ENCODE data around the gene ABL2.

Gene ABL2

DNA sequence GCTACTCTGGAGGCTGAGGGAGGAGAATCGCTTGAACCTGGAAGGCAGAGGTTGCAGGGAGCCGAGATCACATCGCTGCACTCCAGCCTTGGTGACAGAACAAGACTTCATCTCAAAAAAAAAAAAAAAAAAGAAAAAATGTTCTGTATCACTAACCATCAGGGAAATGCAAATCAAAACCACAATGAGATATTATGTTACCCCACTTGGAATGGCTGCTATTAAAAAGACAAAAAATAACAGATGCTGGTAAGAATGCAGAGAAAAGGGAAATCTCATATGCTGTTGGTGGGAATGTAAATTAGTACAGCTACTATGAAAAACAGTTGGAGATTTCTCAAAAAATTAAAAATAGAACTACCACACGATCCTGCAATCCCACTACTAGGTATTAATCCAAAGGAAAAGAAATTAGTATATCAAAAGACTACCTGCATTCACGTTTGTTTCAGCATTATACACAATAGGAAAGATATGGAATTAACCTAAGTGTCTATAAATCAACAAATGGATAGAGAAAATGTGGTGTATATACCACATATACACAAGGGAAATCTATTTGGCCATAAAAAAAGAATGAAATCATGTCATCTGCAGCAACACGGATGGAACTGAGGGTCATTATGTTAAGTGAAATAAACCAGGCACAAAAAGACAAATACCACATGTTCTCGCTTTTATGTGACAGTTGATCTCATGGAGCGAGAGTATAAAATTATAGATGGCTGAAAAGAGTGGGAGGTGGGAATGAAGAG lies 62.6 kb downstream of the ABL2 start:
- in situ Hi-C loops (cut with HindIII; ENCODE audit: low sequenced_read_pairs), result no loop called here
- no peak for TF ChIP-seq CTCF (IDR thresholded peaks at IDR 0.05; ENCODE audit: low read depth, low read length, missing control alignments)
- H3K4me3 ChIP-seq (ENCODE audit: low read depth, low read length), result no peak overlapping the region
- peak; percentile 68 for DNase-seq (ENCODE audit: low read depth)

- no peak for TF ChIP-seq CTCF (IDR thresholded peaks at IDR 0.05; ENCODE audit: low read depth, low read length, missing control alignments)
- H3K4me3 ChIP-seq (ENCODE audit: low read depth, low read length), result no peak overlapping the region
- DNase-seq (ENCODE audit: low read depth), result no peak
- in situ Hi-C loops (cut with HindIII; ENCODE audit: low sequenced_read_pairs), result no loop called here
These were observed 65.0 kb downstream of the ABL2 start for GRCh38 chr1:179164494-179164893.

DNA sequence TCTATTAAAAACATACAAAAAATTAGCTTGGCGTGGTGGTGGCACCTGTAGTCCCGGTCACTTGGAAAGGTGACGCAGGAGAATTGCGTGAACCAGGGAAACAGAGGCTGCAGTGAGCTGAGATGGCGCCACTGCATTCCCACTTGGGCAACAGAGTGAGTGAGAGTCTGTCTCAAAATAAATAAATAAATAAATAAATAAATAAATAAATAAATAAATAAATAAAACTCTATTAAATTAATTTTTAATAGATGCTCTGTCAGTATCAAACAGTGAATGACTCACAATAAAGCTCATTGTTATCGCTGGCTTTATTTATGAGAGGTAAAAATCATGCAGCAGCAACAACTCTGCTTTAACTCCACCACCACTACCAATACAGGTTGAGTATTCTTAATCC lies 72.8 kb downstream of the ABL2 start:
- in situ Hi-C loops (cut with HindIII; ENCODE audit: low sequenced_read_pairs), result no loop called here
- TF ChIP-seq CTCF (IDR thresholded peaks at IDR 0.05; ENCODE audit: low read depth, low read length, missing control alignments), result no peak

DNA sequence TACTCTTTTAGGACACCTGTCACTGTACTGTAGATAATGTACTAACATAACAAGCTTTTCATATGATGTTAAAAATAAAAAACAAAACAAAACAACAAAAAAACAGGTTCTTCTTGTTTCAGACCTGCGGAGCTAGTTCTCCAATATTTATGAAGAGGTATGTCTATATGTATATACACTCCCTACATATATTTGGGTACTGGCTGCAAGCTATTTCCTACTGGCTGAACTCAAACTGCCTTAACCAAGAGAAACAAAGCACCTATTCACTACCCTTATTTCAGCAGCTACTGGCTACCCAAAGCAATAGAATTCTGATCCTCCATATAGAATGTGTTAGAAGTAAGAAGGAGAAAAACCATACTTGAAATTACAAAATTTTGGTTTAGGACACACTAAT lies 73.5 kb downstream of the ABL2 start:
- DNase-seq (ENCODE audit: low read depth), result no peak

More for the DNA sequence above, 72.8 kb downstream of the ABL2 start:
- H3K4me3 ChIP-seq (ENCODE audit: low read depth, low read length), result no peak overlapping the region
- no peak for DNase-seq (ENCODE audit: low read depth)

GRCh38 chr1:179155615-179156014 lies 73.9 kb downstream of the ABL2 start:
- no peak overlapping the region for H3K4me3 ChIP-seq (ENCODE audit: low read depth, low read length)
- TF ChIP-seq CTCF (IDR thresholded peaks at IDR 0.05; ENCODE audit: low read depth, low read length, missing control alignments), result no peak
- in situ Hi-C loops (cut with HindIII; ENCODE audit: low sequenced_read_pairs), result no loop called here
- DNase-seq (ENCODE audit: low read depth), result no peak

More for the DNA sequence above, 73.5 kb downstream of the ABL2 start:
- in situ Hi-C loops (cut with HindIII; ENCODE audit: low sequenced_read_pairs), result no loop called here
- TF ChIP-seq CTCF (IDR thresholded peaks at IDR 0.05; ENCODE audit: low read depth, low read length, missing control alignments), result no peak
- no peak overlapping the region for H3K4me3 ChIP-seq (ENCODE audit: low read depth, low read length)

DNA sequence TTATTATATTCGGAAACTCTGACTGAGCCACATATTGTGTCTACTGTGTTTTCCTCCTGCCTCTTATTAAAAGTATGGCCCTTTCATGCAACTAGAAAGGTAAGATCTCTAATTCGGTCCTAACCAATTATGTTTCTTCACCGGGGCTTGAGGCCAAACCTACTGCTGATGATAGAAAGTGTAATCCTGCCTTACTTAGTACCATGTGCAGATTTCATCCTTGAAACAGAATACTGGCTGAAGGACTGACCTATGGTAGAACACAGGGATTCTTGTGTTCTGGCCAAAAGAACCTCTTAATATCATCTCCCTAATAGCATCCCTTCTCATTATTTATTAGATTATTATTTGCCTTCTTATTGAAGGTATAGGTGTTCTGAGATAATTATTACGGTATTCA lies 75.0 kb downstream of the ABL2 start:
- TF ChIP-seq CTCF (IDR thresholded peaks at IDR 0.05; ENCODE audit: low read depth, low read length, missing control alignments), result no peak
- in situ Hi-C loops (cut with HindIII; ENCODE audit: low sequenced_read_pairs), result no loop called here
- DNase-seq (ENCODE audit: low read depth), result no peak

More for the DNA sequence above, 75.0 kb downstream of the ABL2 start:
- H3K4me3 ChIP-seq (ENCODE audit: low read depth, low read length), result no peak overlapping the region

All from astrocyte of the cerebellum (primary cell).